HUES6 (cell line): ENCODE data around the gene PHOSPHO1.
"Not testable (repeated sequence)": the region's sequence is repeated elsewhere in the genome, so short reads cannot be mapped to it uniquely, and the experiment has no call there.

Experiments
- H3K27ac ChIP-seq: 2 replicates; pipeline ENCODE4 v1.7.0; 2013; ENCODE audit warnings: low read depth, mild to moderate bottlenecking, low read length, inconsistent platforms
- H3K27me3 ChIP-seq: 2 replicates; pipeline ENCODE4 v1.6.1; 2013; ENCODE audit warnings: low read length; ENCODE audit not compliant: control insufficient read depth, insufficient read depth
- H3K36me3 ChIP-seq: 2 replicates; pipeline ENCODE4 v1.6.1; 2013; ENCODE audit warnings: low read length; ENCODE audit not compliant: control insufficient read depth, insufficient read depth
- H3K4me1 ChIP-seq: 2 replicates; pipeline ENCODE4 v1.6.1; 2013; ENCODE audit warnings: low read length; ENCODE audit not compliant: control insufficient read depth, insufficient read depth
- H3K4me3 ChIP-seq: 2 replicates; pipeline ENCODE4 v1.5.1; 2013; ENCODE audit warnings: low read depth, low read length
- H3K9ac ChIP-seq: one replicate; pipeline ENCODE4 v1.6.1; 2013; ENCODE audit warnings: mild to moderate bottlenecking, low read length
- H3K9me3 ChIP-seq: 2 replicates; pipeline ENCODE4 v1.6.1; 2013; ENCODE audit warnings: low read depth, low read length; ENCODE audit not compliant: control insufficient read depth, insufficient read depth

The PHOSPHO1 gene, protein sequence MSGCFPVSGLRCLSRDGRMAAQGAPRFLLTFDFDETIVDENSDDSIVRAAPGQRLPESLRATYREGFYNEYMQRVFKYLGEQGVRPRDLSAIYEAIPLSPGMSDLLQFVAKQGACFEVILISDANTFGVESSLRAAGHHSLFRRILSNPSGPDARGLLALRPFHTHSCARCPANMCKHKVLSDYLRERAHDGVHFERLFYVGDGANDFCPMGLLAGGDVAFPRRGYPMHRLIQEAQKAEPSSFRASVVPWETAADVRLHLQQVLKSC

GRCh38 chr17:49230636-49231562 is at the start of gene PHOSPHO1:
Gene PHOSPHO1, minus strand, starts transcription at chr17:49230787. Its CDS starts 4,096 bp downstream, at chr17:49226691.
- Histone ChIP-seq H3K36me3 (no peaks in the 10 kb centered on the region), H3K4me3 (peak within 1 kb of the TSS; percentile 88), H3K9me3 (no peaks in the 10 kb centered on the region), H3K27me3 (peaks cover 56% of the 10 kb centered on the region), H3K27ac (no peak within 1 kb of the TSS), H3K4me1 (peaks cover 15% of the 10 kb centered on the region), H3K9ac (peak within 1 kb of the TSS; percentile 37)

GRCh38 chr17:49280061-49280460 is 49.5 kb upstream of the PHOSPHO1 start:
- no peak overlapping the region for H3K27ac ChIP-seq
- H3K4me3 ChIP-seq: no peak overlapping the region
- H3K9ac ChIP-seq: no peak overlapping the region
- H3K27me3 ChIP-seq: no peaks in the 10 kb centered on the region
- H3K9me3 ChIP-seq: no peaks in the 10 kb centered on the region
- H3K4me1 ChIP-seq: peaks cover 6% of the 10 kb centered on the region; the same call in 1 of the 2 replicates
- no peaks in the 10 kb centered on the region for H3K36me3 ChIP-seq

DNA sequence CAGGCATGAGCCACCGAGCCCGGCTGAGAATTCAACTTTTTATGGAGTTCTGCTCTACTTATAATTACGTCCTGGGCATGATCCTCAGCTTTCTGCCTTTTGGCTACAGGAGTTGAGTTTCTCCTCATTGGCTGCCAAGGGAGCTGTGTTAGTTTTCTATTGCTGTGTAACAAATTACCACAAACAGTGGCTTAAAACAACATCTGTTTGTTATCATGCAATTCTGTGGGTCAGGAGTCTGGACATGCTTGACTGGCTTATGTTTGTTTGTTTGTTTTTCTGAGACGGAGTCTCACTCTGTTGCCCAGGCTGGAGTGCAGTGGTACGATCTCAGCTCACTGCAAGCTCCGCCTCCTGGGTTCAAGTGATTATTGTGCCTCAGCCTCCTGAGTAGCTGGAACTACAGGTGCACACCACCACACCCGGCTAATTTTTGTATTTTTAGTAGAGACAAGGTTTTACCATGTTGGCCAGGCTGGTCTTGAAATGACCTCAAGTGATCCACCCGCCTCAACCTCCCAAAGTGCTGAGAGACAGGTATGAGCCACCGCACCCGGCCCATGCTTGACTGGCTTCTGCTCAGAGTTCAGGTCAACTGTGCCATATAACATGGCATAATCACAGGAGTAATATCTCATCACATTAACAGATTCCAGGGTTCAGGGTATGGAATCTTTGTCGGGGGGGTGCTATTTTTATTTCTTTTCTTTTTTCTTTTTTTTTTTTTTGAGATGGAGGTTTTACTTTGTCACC is 48.9 kb upstream of the PHOSPHO1 start:
- H3K9ac ChIP-seq, H3K4me1 ChIP-seq, H3K36me3 ChIP-seq, H3K4me3 ChIP-seq, H3K27ac ChIP-seq, H3K27me3 ChIP-seq, H3K9me3 ChIP-seq: not testable (repeated sequence)

GRCh38 chr17:49278076-49278475 is 47.5 kb upstream of the PHOSPHO1 start:
- Histone ChIP-seq H3K9ac (no peak overlapping the region), H3K36me3 (no peaks in the 10 kb centered on the region), H3K9me3 (no peaks in the 10 kb centered on the region)

DNA sequence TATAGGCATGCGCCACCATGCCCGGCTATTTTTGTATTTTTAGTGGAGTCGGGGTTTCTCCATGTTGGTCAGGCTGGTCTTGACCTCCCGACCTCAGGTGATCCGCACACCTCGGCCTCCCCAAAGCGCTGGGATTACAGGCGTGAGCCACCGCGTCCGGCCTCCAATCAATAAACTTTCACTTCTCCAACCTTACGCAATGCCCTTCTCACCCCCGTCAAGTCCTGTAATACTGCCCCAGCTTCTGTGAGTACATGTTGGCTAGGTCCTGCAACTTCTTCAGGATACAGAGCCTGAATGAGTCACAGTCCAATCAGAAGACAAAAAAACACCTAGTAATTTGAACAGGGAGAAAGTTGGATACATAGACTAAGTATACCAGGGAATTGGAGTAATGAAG is 47.1 kb upstream of the PHOSPHO1 start:
- Histone ChIP-seq H3K27ac (no peak overlapping the region), H3K4me1 (peaks cover 6% of the 10 kb centered on the region; the same call in 1 of the 2 replicates), H3K9me3 (no peaks in the 10 kb centered on the region), H3K9ac (no peak overlapping the region), H3K36me3 (no peaks in the 10 kb centered on the region), H3K27me3 (no peaks in the 10 kb centered on the region), H3K4me3 (no peak overlapping the region)

More at GRCh38 chr17:49278076-49278475, 47.5 kb upstream of the PHOSPHO1 start:
- Histone ChIP-seq H3K27ac (no peak overlapping the region), H3K4me3 (no peak overlapping the region), H3K4me1 (peaks cover 6% of the 10 kb centered on the region; the same call in 1 of the 2 replicates), H3K27me3 (no peaks in the 10 kb centered on the region)

GRCh38 chr17:49275981-49276380 is 45.4 kb upstream of the PHOSPHO1 start:
- not testable (repeated sequence) for H3K36me3 ChIP-seq, H3K27me3 ChIP-seq, H3K9me3 ChIP-seq, H3K27ac ChIP-seq, H3K4me3 ChIP-seq, H3K9ac ChIP-seq, H3K4me1 ChIP-seq

DNA sequence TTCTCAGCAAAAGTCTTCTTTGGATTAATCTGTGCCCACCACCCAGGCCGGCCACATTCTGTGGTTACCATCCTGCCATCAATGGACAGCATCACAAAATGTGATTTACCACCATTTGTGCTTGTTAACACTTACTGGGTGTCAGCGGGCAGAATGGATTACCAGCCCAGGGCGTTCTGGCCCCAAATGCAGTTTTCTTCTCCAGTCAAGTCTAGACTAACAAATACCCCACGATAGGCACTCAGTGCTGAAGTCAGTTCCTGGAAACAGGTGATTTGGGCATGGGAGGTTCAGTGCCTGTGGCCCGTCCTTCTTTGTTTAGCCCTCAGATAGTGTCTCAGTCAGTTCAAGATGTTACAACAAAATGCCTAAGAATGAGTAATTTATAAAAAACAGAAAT is 38.8 kb upstream of the PHOSPHO1 start:
- Histone ChIP-seq H3K36me3 (no peaks in the 10 kb centered on the region), H3K4me3 (no peak overlapping the region), H3K9me3 (no peaks in the 10 kb centered on the region), H3K27ac (no peak overlapping the region), H3K4me1 (no peaks in the 10 kb centered on the region), H3K27me3 (no peaks in the 10 kb centered on the region), H3K9ac (no peak overlapping the region)

- Histone ChIP-seq H3K4me1 (no peaks in the 10 kb centered on the region), H3K9ac (no peak overlapping the region), H3K36me3 (no peaks in the 10 kb centered on the region), H3K27me3 (no peaks in the 10 kb centered on the region), H3K27ac (no peak overlapping the region), H3K9me3 (no peaks in the 10 kb centered on the region), H3K4me3 (no peak overlapping the region)
Measured at GRCh38 chr17:49267912-49268311, 37.3 kb upstream of the PHOSPHO1 start.

- Histone ChIP-seq H3K27me3 (peaks cover 2% of the 10 kb centered on the region; the same call in 1 of the 2 replicates), H3K9ac (no peak overlapping the region), H3K9me3 (no peaks in the 10 kb centered on the region), H3K36me3 (no peaks in the 10 kb centered on the region), H3K4me3 (no peak overlapping the region), H3K4me1 (peaks cover 1% of the 10 kb centered on the region; the same call in 1 of the 2 replicates), H3K27ac (no peak overlapping the region)
Measured at GRCh38 chr17:49266233-49266632, 35.6 kb upstream of the PHOSPHO1 start.

GRCh38 chr17:49261540-49261939 is 31.0 kb upstream of the PHOSPHO1 start:
- peaks cover 22% of the 10 kb centered on the region for H3K27me3 ChIP-seq
- H3K36me3 ChIP-seq, H3K27ac ChIP-seq, H3K9ac ChIP-seq, H3K9me3 ChIP-seq, H3K4me1 ChIP-seq, H3K4me3 ChIP-seq: not testable (repeated sequence)
